Uterus (tissue), 2 donors: ENCODE measurements around the gene AMT.

Experiments used
- CTCF ChIP-seq, 4 experiments: fragments of 200-600 bp in 2 of 4; fragments of 450-650 bp in 2 of 4; sonication (generic) in 2 of 4; IDR thresholded peaks; one replicate each; pipeline ENCODE4 v1.5.1; 2016 to 2019; ENCODE audit warnings: antibody characterized with exemption in 4 of 4, mild to moderate bottlenecking in 2 of 4, moderate library complexity in 1 of 4
- POLR2A ChIP-seq, 2 donors: fragments of 450-650 bp; IDR thresholded peaks; one replicate each; pipeline ENCODE4 v1.6.1; 2016; ENCODE audit warnings: antibody characterized with exemption in 2 of 2, mild to moderate bottlenecking in 1 of 2, moderate library complexity in 1 of 2

- TF ChIP-seq CTCF (IDR thresholded peaks at IDR 0.05): no peak
- TF ChIP-seq POLR2A (IDR thresholded peaks at IDR 0.05): no peak
Observed at GRCh38 chr3:49453621-49454020, 31.3 kb upstream of the AMT start.
